Kidney (tissue), 14 donors: Measurements from ENCODE around the gene IL36B. TPM values are rescaled to one million over a fixed set of nuclear protein-coding genes. Genes with fewer than 3 reads are reported as not detected.

Source experiments
- DNase-seq, 5 donors: peaks; one replicate each; pipeline ENCODE4 v3.0.0-alpha.2; 2013 to 2020
- FAIRE-seq: peaks from 2 replicates; lab custom pipeline; 2012; peaks lifted over from hg19 to GRCh38; lab: Jason Lieb, UNC
- H3K27ac ChIP-seq, 2 donors: one replicate each; pipeline ENCODE4 v1.7.0; 2013; ENCODE audit warnings: low read depth in 2 of 2, low read length in 2 of 2, inconsistent platforms in 1 of 2
- H3K27me3 ChIP-seq: one replicate; pipeline ENCODE4 v1.7.1; 2013; ENCODE audit warnings: low read length, inconsistent platforms; ENCODE audit not compliant: control insufficient read depth, insufficient read depth
- H3K36me3 ChIP-seq, 3 donors: one replicate each; pipeline versions ENCODE4 v1.7.0 to v1.7.1; 2013; ENCODE audit warnings: low read length in 3 of 3, control low read depth in 1 of 3, inconsistent platforms in 1 of 3; ENCODE audit not compliant: insufficient read depth in 3 of 3, control insufficient read depth in 2 of 3
- H3K4me1 ChIP-seq, 3 donors: one replicate each; pipeline versions ENCODE4 v1.7.0 to v1.7.1; 2013; ENCODE audit warnings: low read length in 3 of 3, inconsistent platforms in 1 of 3, low read depth in 1 of 3; ENCODE audit not compliant: control insufficient read depth in 2 of 3, insufficient read depth in 2 of 3
- H3K4me3 ChIP-seq, 3 donors: one replicate each; pipeline versions ENCODE4 v1.7.0 to v1.8.1; 2013; ENCODE audit warnings: low read length in 3 of 3, control low read depth in 1 of 3, inconsistent platforms in 1 of 3
- H3K9ac ChIP-seq, 3 donors: one replicate each; pipeline versions ENCODE4 v1.7.0 to v1.7.1; 2013; ENCODE audit warnings: low read length in 3 of 3, control low read depth in 1 of 3, inconsistent platforms in 1 of 3
- H3K9me3 ChIP-seq, 3 donors: one replicate each; pipeline versions ENCODE4 v1.7.0 to v1.7.1; 2013; ENCODE audit warnings: low read length in 3 of 3, control low read depth in 1 of 3, inconsistent platforms in 1 of 3; ENCODE audit not compliant: control insufficient read depth in 2 of 3, insufficient read depth in 1 of 3
- CTCF ChIP-seq: IDR thresholded peaks from 3 replicates; pipeline ENCODE4 v1.5.1; 2012; ENCODE audit warnings: mild to moderate bottlenecking, moderate library complexity, borderline replicate concordance; ENCODE audit not compliant: insufficient read depth; ENCODE audit errors: extremely low read depth
- intact Hi-C: fragments of 100-400 bp; cut with DNase I; formaldehyde crosslinking; loops from one replicate; pipeline ENCODE4 v1.11.1; 2022
- polyA plus RNA-seq: library from polyadenylated mRNA; stranded (reverse); fragments of 350-450 nt; fragmentation: Illumina TruSeq; extraction: RNeasy Lipid Tissue Mini Kit (QIAGEN cat#74804); gene quantifications from one replicate; pipeline ENCODE4 v1.2.3, GENCODE V29; 2014; ENCODE audit warnings: low read depth, low replicate concordance; ENCODE audit not compliant: insufficient read depth
- total RNA-seq: library from RNA; stranded (reverse); fragmentation: NEBNext Ultra II Directional; extraction: Animal tissue kit (Norgen Biotek cat#: 25700); gene quantifications from one replicate; pipeline ENCODE4 v1.2.1, GENCODE V29; 2021
- donor health status: control.
- donor health status: control.
- donor health status: control.
- donor health status: control.
- donor health status: control.
- donor health status: DM: yes; HTN: yes; CAD: no.
- donor health status: Normal renal cell carcinoma (clear cell type).

The IL36B gene
- total and polyA plus RNA-seq, 2 donors from 2014 or later, result not detected

GRCh38 chr2:113018509-113018908, 34.2 kb downstream of the IL36B start:
- Histone ChIP-seq H3K27ac (no peak overlapping the region), H3K4me1 (no peaks in the 10 kb centered on the region), H3K4me3 (no peak overlapping the region), H3K9ac (no peak overlapping the region), H3K36me3 (no peaks in the 10 kb centered on the region), H3K27me3 (no peaks in the 10 kb centered on the region), H3K9me3 (no peaks in the 10 kb centered on the region)
- FAIRE-seq, result no peak
- DNase-seq, result no peak
- no peak for TF ChIP-seq CTCF
- intact Hi-C loops, result no loop called here

GRCh38 chr2:113015655-113016054, 37.0 kb downstream of the IL36B start:
- DNase-seq, result no peak
- Histone ChIP-seq H3K27me3 (no peaks in the 10 kb centered on the region), H3K9me3 (no peaks in the 10 kb centered on the region), H3K4me3 (no peak overlapping the region), H3K4me1 (no peaks in the 10 kb centered on the region), H3K9ac (no peak overlapping the region), H3K27ac (no peak overlapping the region), H3K36me3 (no peaks in the 10 kb centered on the region)
- no peak for FAIRE-seq
- intact Hi-C loops, result no loop called here
- no peak for TF ChIP-seq CTCF

- H3K4me3 ChIP-seq, result no peak overlapping the region
- no peaks in the 10 kb centered on the region for H3K27me3 ChIP-seq
- no peak for FAIRE-seq
- DNase-seq, result no peak
- intact Hi-C loops, result no loop called here
- no peaks in the 10 kb centered on the region for H3K36me3 ChIP-seq
- no peak for TF ChIP-seq CTCF
- H3K9ac ChIP-seq, result no peak overlapping the region
- no peaks in the 10 kb centered on the region for H3K4me1 ChIP-seq
- H3K27ac ChIP-seq, result no peak overlapping the region
- H3K9me3 ChIP-seq, result no peaks in the 10 kb centered on the region
These were observed 37.6 kb downstream of the IL36B start for GRCh38 chr2:113015042-113015441.

GRCh38 chr2:113014067-113014466, 38.6 kb downstream of the IL36B start:
- no peak overlapping the region for H3K4me3 ChIP-seq
- no peak for FAIRE-seq
- no peaks in the 10 kb centered on the region for H3K4me1 ChIP-seq
- no peaks in the 10 kb centered on the region for H3K27me3 ChIP-seq
- H3K9me3 ChIP-seq, result no peaks in the 10 kb centered on the region
- TF ChIP-seq CTCF, result no peak
- DNase-seq, result no peak
- H3K36me3 ChIP-seq, result no peaks in the 10 kb centered on the region
- intact Hi-C loops, result no loop called here
- H3K27ac ChIP-seq, result no peak overlapping the region
- no peak overlapping the region for H3K9ac ChIP-seq
